ENCODE data around the gene C2orf78. TPM values are rescaled to one million over a fixed set of nuclear protein-coding genes. Genes with fewer than 3 reads are reported as not detected.

C2orf78 gene
- polyA plus RNA-seq, 1 donor: not detected

- Histone ChIP-seq H3K36me3 (ENCODE audit: control insufficient read depth, insufficient read depth, low read length) (no peaks in the 10 kb centered on the region), H3K4me3 (ENCODE audit: low read length) (no peak overlapping the region), H3K4me1 (ENCODE audit: control insufficient read depth, insufficient read depth, low read length) (peaks cover 4% of the 10 kb centered on the region), H3K27me3 (ENCODE audit: control insufficient read depth, insufficient read depth, low read length) (no peaks in the 10 kb centered on the region), H3K27ac (ENCODE audit: low read length) (no peak overlapping the region), H3K9me3 (ENCODE audit: control insufficient read depth, low read depth, low read length) (no peaks in the 10 kb centered on the region)
- DNase-seq: peak; percentile 64 to 66
- WGBS (ENCODE audit: insufficient coverage, low lambda C conversion rate): no CpG with 5 or more reads among the region's 3 CpGs
Observed at GRCh38 chr2:73823916-73824523, 40.0 kb downstream of the C2orf78 start.

- Histone ChIP-seq H3K4me3 (ENCODE audit: low read length) (no peak overlapping the region), H3K4me1 (ENCODE audit: control insufficient read depth, insufficient read depth, low read length) (peaks cover 4% of the 10 kb centered on the region), H3K27me3 (ENCODE audit: control insufficient read depth, insufficient read depth, low read length) (no peaks in the 10 kb centered on the region), H3K9me3 (ENCODE audit: control insufficient read depth, low read depth, low read length) (no peaks in the 10 kb centered on the region), H3K36me3 (ENCODE audit: control insufficient read depth, insufficient read depth, low read length) (no peaks in the 10 kb centered on the region), H3K27ac (ENCODE audit: low read length) (no peak overlapping the region)
- WGBS (ENCODE audit: insufficient coverage, low lambda C conversion rate): 83% methylated on average over 1 of the region's 4 CpGs
- DNase-seq: no peak
Observed at GRCh38 chr2:73825408-73825807, 41.4 kb downstream of the C2orf78 start.

GRCh38 chr2:73827018-73827417, 43.0 kb downstream of the C2orf78 start:
- H3K4me3 ChIP-seq (ENCODE audit: low read length): no peak overlapping the region
- no peaks in the 10 kb centered on the region for H3K27me3 ChIP-seq (ENCODE audit: control insufficient read depth, insufficient read depth, low read length)
- no peak overlapping the region for H3K27ac ChIP-seq (ENCODE audit: low read length)
- no peak for DNase-seq
- WGBS (ENCODE audit: insufficient coverage, low lambda C conversion rate): 50% methylated on average over 2 of the region's 2 CpGs
- peaks cover 4% of the 10 kb centered on the region for H3K4me1 ChIP-seq (ENCODE audit: control insufficient read depth, insufficient read depth, low read length)
- H3K9me3 ChIP-seq (ENCODE audit: control insufficient read depth, low read depth, low read length): no peaks in the 10 kb centered on the region
- H3K36me3 ChIP-seq (ENCODE audit: control insufficient read depth, insufficient read depth, low read length): peaks cover 7% of the 10 kb centered on the region

GRCh38 chr2:73827660-73828388, 43.8 kb downstream of the C2orf78 start:
- Histone ChIP-seq H3K4me3 (ENCODE audit: low read length) (peak overlapping the region; percentile 81), H3K27ac (ENCODE audit: low read length) (no peak overlapping the region), H3K4me1 (ENCODE audit: control insufficient read depth, insufficient read depth, low read length) (peaks cover 4% of the 10 kb centered on the region), H3K9me3 (ENCODE audit: control insufficient read depth, low read depth, low read length) (no peaks in the 10 kb centered on the region), H3K36me3 (ENCODE audit: control insufficient read depth, insufficient read depth, low read length) (peaks cover 14% of the 10 kb centered on the region), H3K27me3 (ENCODE audit: control insufficient read depth, insufficient read depth, low read length) (no peaks in the 10 kb centered on the region)
- DNase-seq: no peak
- no CpG with 5 or more reads among the region's 9 CpGs for WGBS (ENCODE audit: insufficient coverage, low lambda C conversion rate)

- H3K27me3 ChIP-seq (ENCODE audit: control insufficient read depth, insufficient read depth, low read length): no peaks in the 10 kb centered on the region
- peaks cover 4% of the 10 kb centered on the region for H3K4me1 ChIP-seq (ENCODE audit: control insufficient read depth, insufficient read depth, low read length)
- peaks cover 16% of the 10 kb centered on the region for H3K36me3 ChIP-seq (ENCODE audit: control insufficient read depth, insufficient read depth, low read length)
- H3K4me3 ChIP-seq (ENCODE audit: low read length): peak overlapping the region; percentile 81
- H3K9me3 ChIP-seq (ENCODE audit: control insufficient read depth, low read depth, low read length): no peaks in the 10 kb centered on the region
- no peak for DNase-seq
- H3K27ac ChIP-seq (ENCODE audit: low read length): no peak overlapping the region
- WGBS (ENCODE audit: insufficient coverage, low lambda C conversion rate): no CpG with 5 or more reads among the region's 4 CpGs
Observed at GRCh38 chr2:73828389-73828817, 44.4 kb downstream of the C2orf78 start.

DNA sequence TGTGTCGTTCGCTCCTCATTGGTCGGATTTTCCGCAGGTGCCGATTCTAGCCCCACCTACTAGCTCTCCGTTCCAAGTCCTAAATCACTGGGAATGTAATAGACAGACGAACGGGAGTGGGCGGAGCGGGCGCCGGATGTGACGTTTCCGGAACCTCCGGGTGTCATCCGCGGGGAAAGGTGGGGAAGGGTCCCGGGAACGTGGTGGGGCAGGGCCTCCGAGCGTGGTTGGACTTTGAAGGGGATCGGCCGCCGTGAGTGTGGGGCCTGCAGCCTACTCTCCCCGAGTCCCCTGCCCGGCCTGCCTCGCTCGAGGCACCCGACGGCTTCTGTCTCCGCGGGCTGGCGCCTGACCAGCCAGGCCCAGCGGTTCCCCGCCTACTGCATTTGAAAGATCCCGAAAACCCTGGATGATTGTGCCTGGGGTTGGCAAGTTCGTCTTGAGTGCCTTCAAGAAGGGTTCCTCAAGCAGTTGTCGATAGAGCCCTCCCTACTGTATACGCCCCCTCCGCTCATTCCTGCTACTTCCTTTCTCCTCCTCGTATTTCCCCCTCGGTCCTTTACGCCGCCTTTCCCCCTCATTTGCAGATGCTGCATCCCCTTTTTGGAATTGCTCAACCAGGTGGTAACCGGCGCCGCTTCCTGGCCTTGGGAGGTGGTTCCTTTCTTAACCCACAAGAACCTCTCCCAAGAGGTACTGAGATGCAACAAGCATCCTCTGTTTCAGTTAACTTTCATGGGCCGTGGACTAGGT, 45.0 kb downstream of the C2orf78 start, which contains the start of gene STAMBP:
Gene STAMBP, plus strand, starts transcription at position 144 of the 753 bp plus-strand sequence. CDS start 1,896 bp downstream, outside the sequence.
- peak; percentile 97 for DNase-seq
- no peaks in the 10 kb centered on the region for H3K9me3 ChIP-seq (ENCODE audit: control insufficient read depth, low read depth, low read length)
- peaks cover 4% of the 10 kb centered on the region for H3K4me1 ChIP-seq (ENCODE audit: control insufficient read depth, insufficient read depth, low read length)
- no peaks in the 10 kb centered on the region for H3K27me3 ChIP-seq (ENCODE audit: control insufficient read depth, insufficient read depth, low read length)
- peak within 1 kb of the TSS; percentile 81 for H3K4me3 ChIP-seq (ENCODE audit: low read length)
- WGBS (ENCODE audit: insufficient coverage, low lambda C conversion rate): 0% methylated on average over 2 of the region's 48 CpGs
- peaks cover 20% of the 10 kb centered on the region for H3K36me3 ChIP-seq (ENCODE audit: control insufficient read depth, insufficient read depth, low read length)
- H3K27ac ChIP-seq (ENCODE audit: low read length): peak within 1 kb of the TSS; percentile 77

GRCh38 chr2:73830871-73831401, 47.0 kb downstream of the C2orf78 start:
- Histone ChIP-seq H3K4me3 (ENCODE audit: low read length) (no peak overlapping the region), H3K36me3 (ENCODE audit: control insufficient read depth, insufficient read depth, low read length) (peaks cover 23% of the 10 kb centered on the region), H3K4me1 (ENCODE audit: control insufficient read depth, insufficient read depth, low read length) (peaks cover 4% of the 10 kb centered on the region), H3K27me3 (ENCODE audit: control insufficient read depth, insufficient read depth, low read length) (no peaks in the 10 kb centered on the region), H3K27ac (ENCODE audit: low read length) (no peak overlapping the region), H3K9me3 (ENCODE audit: control insufficient read depth, low read depth, low read length) (no peaks in the 10 kb centered on the region)
- 80% methylated on average over 1 of the region's 11 CpGs for WGBS (ENCODE audit: insufficient coverage, low lambda C conversion rate)
- DNase-seq: no peak

DNA sequence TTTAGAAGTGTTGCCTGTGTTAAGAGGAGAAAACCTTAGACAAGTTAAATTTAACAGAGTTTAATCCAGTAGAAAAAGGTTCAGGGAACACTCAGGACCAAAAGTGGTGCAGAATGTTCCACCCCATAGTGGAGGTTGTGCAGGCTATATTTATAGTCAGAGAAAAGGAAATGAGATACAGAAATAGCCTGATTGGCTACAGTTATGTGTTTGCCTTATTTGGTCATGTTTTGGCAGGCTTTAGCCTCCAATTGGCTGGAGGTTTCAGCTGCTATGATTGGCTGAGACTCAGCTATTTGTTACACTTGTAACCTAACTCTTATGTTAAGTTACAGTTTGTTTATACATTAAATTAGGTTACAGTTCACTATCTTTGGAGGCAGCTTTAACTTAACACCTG, 48.9 kb downstream of the C2orf78 start:
- no peak for DNase-seq
- H3K27ac ChIP-seq (ENCODE audit: low read length): no peak overlapping the region
- H3K4me3 ChIP-seq (ENCODE audit: low read length): no peak overlapping the region
- H3K27me3 ChIP-seq (ENCODE audit: control insufficient read depth, insufficient read depth, low read length): no peaks in the 10 kb centered on the region
- peaks cover 31% of the 10 kb centered on the region for H3K36me3 ChIP-seq (ENCODE audit: control insufficient read depth, insufficient read depth, low read length)
- H3K4me1 ChIP-seq (ENCODE audit: control insufficient read depth, insufficient read depth, low read length): peaks cover 4% of the 10 kb centered on the region
- H3K9me3 ChIP-seq (ENCODE audit: control insufficient read depth, low read depth, low read length): no peaks in the 10 kb centered on the region

- peaks cover 4% of the 10 kb centered on the region for H3K4me1 ChIP-seq (ENCODE audit: control insufficient read depth, insufficient read depth, low read length)
- no peak overlapping the region for H3K27ac ChIP-seq (ENCODE audit: low read length)
- no peak for DNase-seq
- no CpG with 5 or more reads among the region's 17 CpGs for WGBS (ENCODE audit: insufficient coverage, low lambda C conversion rate)
- H3K4me3 ChIP-seq (ENCODE audit: low read length): no peak overlapping the region
- H3K27me3 ChIP-seq (ENCODE audit: control insufficient read depth, insufficient read depth, low read length): no peaks in the 10 kb centered on the region
- peaks cover 29% of the 10 kb centered on the region for H3K36me3 ChIP-seq (ENCODE audit: control insufficient read depth, insufficient read depth, low read length)
- H3K9me3 ChIP-seq (ENCODE audit: control insufficient read depth, low read depth, low read length): no peaks in the 10 kb centered on the region
Observed at GRCh38 chr2:73836141-73836943, 52.4 kb downstream of the C2orf78 start.

Measured in large intestine (tissue), 3 donors.